HepG2 (cell line): ENCODE data around the gene ABHD17A. TPM values are rescaled to one million over a fixed set of nuclear protein-coding genes. Genes with fewer than 3 reads are reported as not detected.

Source experiments
- ATAC-seq: fragments of 200-7000 bp; cut with Tn5 transposase; 3 replicates; pipeline ENCODE4 v1.9.1; 2020; ENCODE audit warnings: mild to moderate bottlenecking, moderate library complexity
- BruUV-seq: library from RNA; stranded (reverse); fragments of 400-500 nt; replicated peaks from 2 replicates; lab custom pipeline; 2021; lab: Mats Ljungman, UMichigan
- CTCF ChIA-PET: fragments of 300-600 bp; formaldehyde crosslinking; extraction: SDS; loops from one replicate; lab custom pipeline; 2021; ENCODE audit warnings: low total read pairs, inconsistent platforms, low intra/inter-chr PET ratio; lab: Yijun Ruan, JAX
- POLR2A ChIA-PET: fragments of 350-600 bp; sonication (Branson Sonifier 250); formaldehyde crosslinking; loops from one replicate; lab custom pipeline; 2020; ENCODE audit warnings: antibody characterized with exemption, inconsistent platforms; lab: Yijun Ruan, JAX
- DNase-seq: peaks from one replicate; pipeline ENCODE4 v3.0.0-alpha.2; 2015; ENCODE audit warnings: low spot score
- FAIRE-seq: peaks from 3 replicates; lab custom pipeline; 2011; peaks lifted over from hg19 to GRCh38; lab: Jason Lieb, UNC
- H2AFZ ChIP-seq: one replicate; pipeline ENCODE4 v1.6.1; 2011; ENCODE audit warnings: low read length, inconsistent platforms
- H3K27ac ChIP-seq: fragments of 300-600 bp; 3 replicates; pipeline ENCODE4 v1.8.0; 2011; ENCODE audit warnings: mixed run types, mild to moderate bottlenecking, mixed read lengths, low read length, inconsistent platforms; ENCODE audit not compliant: insufficient read depth; ENCODE audit errors: extremely low read length
- H3K27me3 ChIP-seq, 2 experiments: fragments of 200-600 bp in 1 of 2; 2 replicates in 1 of 2; 3 replicates in 1 of 2; pipeline versions ENCODE4 v1.6.0 to v1.8.0; 2011; ENCODE audit warnings: low read length in 2 of 2, mild to moderate bottlenecking in 2 of 2, moderate library complexity in 2 of 2, inconsistent platforms in 1 of 2; ENCODE audit not compliant: insufficient read depth in 2 of 2, control insufficient read depth in 1 of 2
- H3K36me3 ChIP-seq, 2 experiments: fragments of 200-600 bp in 1 of 2; replicated peaks in 1 of 2; 2 replicates in 1 of 2; 3 replicates in 1 of 2; pipeline versions ENCODE4 v1.5.1 to v1.8.0; 2011; ENCODE audit warnings: low read length in 2 of 2, inconsistent platforms in 1 of 2; ENCODE audit not compliant: insufficient read depth in 2 of 2, control insufficient read depth in 1 of 2
- H3K4me1 ChIP-seq: 2 replicates; pipeline ENCODE4 v1.5.1; 2012; ENCODE audit warnings: low read length, inconsistent platforms; ENCODE audit not compliant: insufficient read depth
- H3K4me2 ChIP-seq: 2 replicates; pipeline ENCODE4 v1.6.0; 2011; ENCODE audit warnings: low read depth, low read length, inconsistent platforms
- H3K4me3 ChIP-seq, 3 experiments: fragments of 200-600 bp in 1 of 3; sonication (generic), shearing (Covaris generic) in 1 of 3; replicated peaks in 1 of 3; 2 replicates each; pipeline ENCODE4 v1.5.1; 2011 to 2016; ENCODE audit warnings: low read length in 3 of 3, inconsistent platforms in 2 of 3, low read depth in 2 of 3, mild to moderate bottlenecking in 2 of 3, control low read depth in 1 of 3, mixed read lengths in 1 of 3; ENCODE audit not compliant: insufficient read depth in 1 of 3
- H3K79me2 ChIP-seq: one replicate; pipeline ENCODE4 v1.6.1; 2011; ENCODE audit warnings: low read length, inconsistent platforms; ENCODE audit not compliant: insufficient read depth
- H3K9ac ChIP-seq: 2 replicates; pipeline ENCODE4 v1.6.0; 2011; ENCODE audit warnings: mild to moderate bottlenecking, low read depth, low read length, inconsistent platforms; ENCODE audit not compliant: insufficient read depth
- H3K9me3 ChIP-seq: 2 replicates; pipeline ENCODE4 v1.5.1; 2012; ENCODE audit warnings: mild to moderate bottlenecking, low read length
- H4K20me1 ChIP-seq: 2 replicates; pipeline ENCODE4 v1.6.0; 2011; ENCODE audit warnings: inconsistent platforms, mild to moderate bottlenecking, low read length, moderate library complexity; ENCODE audit not compliant: insufficient read depth
- ARNTL ChIP-seq: sonication (generic); formaldehyde crosslinking; IDR thresholded peaks from 2 replicates; pipeline ENCODE4 v1.4.0; 2020; ENCODE audit warnings: mild to moderate bottlenecking, missing genetic modification reagents
- ELF1 ChIP-seq: sonication (generic); formaldehyde crosslinking; IDR thresholded peaks from 2 replicates; pipeline ENCODE4 v1.4.0; 2020; ENCODE audit warnings: missing genetic modification reagents
- ELF3 ChIP-seq: IDR thresholded peaks from 2 replicates; pipeline ENCODE4 v1.6.1; 2016; ENCODE audit warnings: missing genetic modification reagents, missing compliant biosample characterization
- ETV5 ChIP-seq: IDR thresholded peaks from 2 replicates; pipeline ENCODE4 v1.6.1; 2018; ENCODE audit warnings: missing biosample characterization, missing genetic modification reagents, inconsistent platforms, borderline replicate concordance
- KLF13 ChIP-seq: sonication (generic); formaldehyde crosslinking; IDR thresholded peaks from 2 replicates; pipeline ENCODE4 v1.4.0; 2020; ENCODE audit warnings: mild to moderate bottlenecking, missing genetic modification reagents
- MEIS2 ChIP-seq: sonication (generic); formaldehyde crosslinking; IDR thresholded peaks from 2 replicates; pipeline ENCODE4 v1.9.0; 2021; ENCODE audit warnings: mild to moderate bottlenecking, missing genetic modification reagents
- MZF1 ChIP-seq: sonication (generic); formaldehyde crosslinking; IDR thresholded peaks from 2 replicates; pipeline ENCODE4 v1.8.1; 2023; ENCODE audit warnings: mild to moderate bottlenecking, missing genetic modification reagents, borderline replicate concordance
- POLR2G ChIP-seq: fragments of 200-400 bp; formaldehyde crosslinking; IDR thresholded peaks from 2 replicates; pipeline ENCODE4 v1.6.1; 2018; ENCODE audit warnings: mild to moderate bottlenecking, low read depth, low read length, moderate library complexity
- SMARCE1 ChIP-seq: fragments of 450-650 bp; IDR thresholded peaks from 2 replicates; pipeline ENCODE4 v1.6.1; 2017; ENCODE audit warnings: borderline replicate concordance
- XRCC5 ChIP-seq: fragments of 200-400 bp; formaldehyde crosslinking; optimal IDR thresholded peaks from 2 replicates; pipeline ENCODE3; 2017; ENCODE audit warnings: mild to moderate bottlenecking, low read length
- ZC3H13 ChIP-seq: sonication (generic); formaldehyde crosslinking; IDR thresholded peaks from 2 replicates; pipeline ENCODE4 v1.8.1; 2023; ENCODE audit warnings: mild to moderate bottlenecking, missing genetic modification reagents, moderate library complexity
- ZNF232 ChIP-seq: sonication (generic); formaldehyde crosslinking; IDR thresholded peaks from 2 replicates; pipeline ENCODE4 v1.4.0; 2020; ENCODE audit warnings: missing genetic modification reagents, borderline replicate concordance
- ZNF263 ChIP-seq: sonication (generic); formaldehyde crosslinking; IDR thresholded peaks from 2 replicates; pipeline ENCODE4 v1.4.0; 2020; ENCODE audit warnings: missing genetic modification reagents
- ZNF335 ChIP-seq: sonication (generic); formaldehyde crosslinking; IDR thresholded peaks from 2 replicates; pipeline ENCODE4 v1.4.0; 2020; ENCODE audit warnings: missing genetic modification reagents
- ZNF354B ChIP-seq: sonication (generic); formaldehyde crosslinking; IDR thresholded peaks from 2 replicates; pipeline ENCODE4 v1.8.0; 2022; ENCODE audit warnings: mild to moderate bottlenecking, missing genetic modification reagents
- WGBS: methylation state at CpG from one replicate; pipeline ENCODE4 v1.1.6; 2017; ENCODE audit warnings: low lambda C conversion rate; 5-methylcytosine and 5-hydroxymethylcytosine counted together
- in situ Hi-C: cut with HindIII; loops from 2 replicates; pipeline ENCODE4 v1.10.0; 2017; ENCODE audit warnings: low pct_unique_long_range_greater_than_20kb; ENCODE audit not compliant: extremely low pct_ligation_motif_present
- intact Hi-C: fragments of 100-400 bp; cut with micrococcal nuclease; formaldehyde crosslinking; loops from one replicate; pipeline ENCODE4 v1.10.0; 2022; ENCODE audit not compliant: unreplicated experiment
- polyA plus RNA-seq, 8 experiments: library from polyadenylated mRNA; depleted of rRNA in 3 of 8; stranded (reverse) in 7 of 8; unstranded in 1 of 8; fragments of >200 nt; fragmentation: Illumina TruSeq in 4 of 8; extraction: Trizol in 4 of 8; gene quantifications; 2 replicates each; pipeline versions ENCODE4 v1.2.1 to v1.2.3, GENCODE V29; 2011 to 2016; ENCODE audit warnings: low read depth in 4 of 8, missing spikeins in 1 of 8, mixed read lengths in 1 of 8; ENCODE audit not compliant: insufficient read depth in 1 of 8
- total RNA-seq, 5 experiments: library from RNA; depleted of rRNA; stranded (reverse); fragments of >200 nt; fragmentation: Illumina TruSeq; extraction: Trizol; gene quantifications; 2 replicates each; pipeline ENCODE4 v1.2.3, GENCODE V29; 2016; ENCODE audit warnings: low read depth in 1 of 5
- TF ChIP-seq, protein P1 (sequence below): sonication (generic); formaldehyde crosslinking; IDR thresholded peaks from 2 replicates; pipeline ENCODE4 v1.4.0; 2020; ENCODE audit warnings: mild to moderate bottlenecking, missing genetic modification reagents
- TF ChIP-seq, protein P2 (sequence below): sonication (generic); formaldehyde crosslinking; IDR thresholded peaks from 2 replicates; pipeline ENCODE4 v1.5.0; 2020; ENCODE audit warnings: mild to moderate bottlenecking, missing genetic modification reagents, moderate library complexity
- TF ChIP-seq, protein P3 (sequence below): sonication (generic); formaldehyde crosslinking; IDR thresholded peaks from 2 replicates; pipeline ENCODE4; 2020; ENCODE audit warnings: missing genetic modification reagents, mild to moderate bottlenecking, borderline replicate concordance

The ABHD17A gene
- total and polyA plus RNA-seq, 2 of the 13 experiments (the other 11 are each of a cell fraction or from before 2014, with no cell fraction given): 27.7 to 40.8 TPM

DNA sequence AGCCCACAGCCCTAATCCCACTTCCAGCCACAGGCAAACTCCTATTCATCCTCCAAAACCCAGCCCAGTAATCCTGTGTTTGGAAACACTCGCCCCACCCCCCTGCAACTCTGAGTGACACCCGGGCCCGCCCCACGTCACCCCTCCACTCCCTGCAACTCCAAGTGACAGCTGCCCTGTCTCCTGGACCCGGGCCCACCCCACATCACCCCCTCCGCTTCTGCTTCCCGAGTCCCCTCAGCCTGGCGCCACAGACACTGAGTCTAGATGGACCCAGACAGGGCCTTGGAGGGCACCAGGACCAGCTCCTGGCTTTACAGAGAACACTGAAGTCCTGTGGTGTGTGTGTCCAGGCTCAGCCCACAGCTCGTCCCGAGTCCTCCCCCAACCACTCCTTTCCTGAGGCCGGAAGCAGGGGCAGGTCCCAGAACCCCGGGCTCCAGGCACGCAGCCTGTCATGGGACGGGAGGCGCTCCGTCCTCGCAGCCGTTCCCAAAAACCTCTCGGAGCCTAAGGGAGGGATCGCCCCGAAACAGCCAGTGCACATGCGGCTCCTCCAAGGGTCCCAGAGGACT lies 44.7 kb downstream of the ABHD17A start:
- Histone ChIP-seq H2AFZ (no peak overlapping the region), H3K27me3 (no peaks in the 10 kb centered on the region), H3K36me3 (peaks cover 0 to 22% of the 10 kb centered on the region in 2 experiments; a peak in 1 of 5 replicates), H3K27ac (peak overlapping the region; percentile 74), H3K9ac (peak overlapping the region; percentile 64), H3K4me3 (peak overlapping the region; percentile 49 to 72 (median 70)), H3K4me2 (peak overlapping the region; percentile 83), H4K20me1 (peaks cover 26% of the 10 kb centered on the region; the same call in 1 of the 2 replicates), H3K79me2 (peaks cover 65% of the 10 kb centered on the region), H3K9me3 (no peaks in the 10 kb centered on the region), H3K4me1 (peaks cover 55% of the 10 kb centered on the region)
- DNase-seq (peak; percentile 53), ATAC-seq (peak; percentile 64), FAIRE-seq (peak; percentile 46)
- intact Hi-C loops (no loop called here), in situ Hi-C loops (no loop called here)
- POLR2A ChIA-PET: interaction anchor here (0.8 to 1.4 kb wide), 6 partner anchors 17 to 35 kb away, joined by 3 to 6 read pairs (median 4); no protein-coding TSS in a partner anchor
- 8% methylated on average over 18 of the region's 22 CpGs for WGBS
- BruUV-seq: no TSS peak
- CTCF ChIA-PET: no interaction called here
- TF ChIP-seq ELF1 (CRISPR knock-in tag): 0 out of 2 replicates have a peak, but pooled peaks have one; percentile 30
- TF ChIP-seq, protein P1, sequence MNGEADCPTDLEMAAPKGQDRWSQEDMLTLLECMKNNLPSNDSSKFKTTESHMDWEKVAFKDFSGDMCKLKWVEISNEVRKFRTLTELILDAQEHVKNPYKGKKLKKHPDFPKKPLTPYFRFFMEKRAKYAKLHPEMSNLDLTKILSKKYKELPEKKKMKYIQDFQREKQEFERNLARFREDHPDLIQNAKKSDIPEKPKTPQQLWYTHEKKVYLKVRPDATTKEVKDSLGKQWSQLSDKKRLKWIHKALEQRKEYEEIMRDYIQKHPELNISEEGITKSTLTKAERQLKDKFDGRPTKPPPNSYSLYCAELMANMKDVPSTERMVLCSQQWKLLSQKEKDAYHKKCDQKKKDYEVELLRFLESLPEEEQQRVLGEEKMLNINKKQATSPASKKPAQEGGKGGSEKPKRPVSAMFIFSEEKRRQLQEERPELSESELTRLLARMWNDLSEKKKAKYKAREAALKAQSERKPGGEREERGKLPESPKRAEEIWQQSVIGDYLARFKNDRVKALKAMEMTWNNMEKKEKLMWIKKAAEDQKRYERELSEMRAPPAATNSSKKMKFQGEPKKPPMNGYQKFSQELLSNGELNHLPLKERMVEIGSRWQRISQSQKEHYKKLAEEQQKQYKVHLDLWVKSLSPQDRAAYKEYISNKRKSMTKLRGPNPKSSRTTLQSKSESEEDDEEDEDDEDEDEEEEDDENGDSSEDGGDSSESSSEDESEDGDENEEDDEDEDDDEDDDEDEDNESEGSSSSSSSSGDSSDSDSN (CRISPR knock-in tag): peak; percentile 23
- TF ChIP-seq ZNF263 (CRISPR knock-in tag): peak; percentile 91
- TF ChIP-seq ZNF354B (CRISPR knock-in tag): 0 out of 2 replicates have a peak, but pooled peaks have one; percentile 35
- TF ChIP-seq ZNF232 (CRISPR knock-in tag): 0 out of 2 replicates have a peak, but pooled peaks have one; percentile 3
- peak; percentile 24; the same call in 1 of the 2 replicates for TF ChIP-seq ELF3
- no peak for TF ChIP-seq MZF1 (CRISPR knock-in tag)
- no peak for TF ChIP-seq MEIS2
- TF ChIP-seq, protein P2, sequence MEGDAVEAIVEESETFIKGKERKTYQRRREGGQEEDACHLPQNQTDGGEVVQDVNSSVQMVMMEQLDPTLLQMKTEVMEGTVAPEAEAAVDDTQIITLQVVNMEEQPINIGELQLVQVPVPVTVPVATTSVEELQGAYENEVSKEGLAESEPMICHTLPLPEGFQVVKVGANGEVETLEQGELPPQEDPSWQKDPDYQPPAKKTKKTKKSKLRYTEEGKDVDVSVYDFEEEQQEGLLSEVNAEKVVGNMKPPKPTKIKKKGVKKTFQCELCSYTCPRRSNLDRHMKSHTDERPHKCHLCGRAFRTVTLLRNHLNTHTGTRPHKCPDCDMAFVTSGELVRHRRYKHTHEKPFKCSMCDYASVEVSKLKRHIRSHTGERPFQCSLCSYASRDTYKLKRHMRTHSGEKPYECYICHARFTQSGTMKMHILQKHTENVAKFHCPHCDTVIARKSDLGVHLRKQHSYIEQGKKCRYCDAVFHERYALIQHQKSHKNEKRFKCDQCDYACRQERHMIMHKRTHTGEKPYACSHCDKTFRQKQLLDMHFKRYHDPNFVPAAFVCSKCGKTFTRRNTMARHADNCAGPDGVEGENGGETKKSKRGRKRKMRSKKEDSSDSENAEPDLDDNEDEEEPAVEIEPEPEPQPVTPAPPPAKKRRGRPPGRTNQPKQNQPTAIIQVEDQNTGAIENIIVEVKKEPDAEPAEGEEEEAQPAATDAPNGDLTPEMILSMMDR (CRISPR knock-in tag): 0 out of 2 replicates have a peak, but pooled peaks have one; percentile 18
- TF ChIP-seq POLR2G: peak; percentile 45; the same call in 1 of the 2 replicates
- TF ChIP-seq ARNTL (CRISPR knock-in tag): no peak
- 0 out of 2 replicates have a peak, but pooled peaks have one; percentile 29 for TF ChIP-seq KLF13 (CRISPR knock-in tag)
- TF ChIP-seq ZC3H13 (CRISPR knock-in tag): peak; percentile 63; the same call in 1 of the 2 replicates
- peak; percentile 53 for TF ChIP-seq XRCC5
- TF ChIP-seq ETV5 (CRISPR knock-in tag): peak; percentile 83
- 0 out of 2 replicates have a peak, but pooled peaks have one; percentile 51 for TF ChIP-seq ZNF335
- no peak for TF ChIP-seq SMARCE1
- TF ChIP-seq, protein P3, sequence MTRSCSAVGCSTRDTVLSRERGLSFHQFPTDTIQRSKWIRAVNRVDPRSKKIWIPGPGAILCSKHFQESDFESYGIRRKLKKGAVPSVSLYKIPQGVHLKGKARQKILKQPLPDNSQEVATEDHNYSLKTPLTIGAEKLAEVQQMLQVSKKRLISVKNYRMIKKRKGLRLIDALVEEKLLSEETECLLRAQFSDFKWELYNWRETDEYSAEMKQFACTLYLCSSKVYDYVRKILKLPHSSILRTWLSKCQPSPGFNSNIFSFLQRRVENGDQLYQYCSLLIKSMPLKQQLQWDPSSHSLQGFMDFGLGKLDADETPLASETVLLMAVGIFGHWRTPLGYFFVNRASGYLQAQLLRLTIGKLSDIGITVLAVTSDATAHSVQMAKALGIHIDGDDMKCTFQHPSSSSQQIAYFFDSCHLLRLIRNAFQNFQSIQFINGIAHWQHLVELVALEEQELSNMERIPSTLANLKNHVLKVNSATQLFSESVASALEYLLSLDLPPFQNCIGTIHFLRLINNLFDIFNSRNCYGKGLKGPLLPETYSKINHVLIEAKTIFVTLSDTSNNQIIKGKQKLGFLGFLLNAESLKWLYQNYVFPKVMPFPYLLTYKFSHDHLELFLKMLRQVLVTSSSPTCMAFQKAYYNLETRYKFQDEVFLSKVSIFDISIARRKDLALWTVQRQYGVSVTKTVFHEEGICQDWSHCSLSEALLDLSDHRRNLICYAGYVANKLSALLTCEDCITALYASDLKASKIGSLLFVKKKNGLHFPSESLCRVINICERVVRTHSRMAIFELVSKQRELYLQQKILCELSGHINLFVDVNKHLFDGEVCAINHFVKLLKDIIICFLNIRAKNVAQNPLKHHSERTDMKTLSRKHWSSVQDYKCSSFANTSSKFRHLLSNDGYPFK (CRISPR knock-in tag): peak; percentile 24; the same call in 1 of the 2 replicates
